Endothelial cell of umbilical vein (primary cell): ENCODE data around the gene TMEM14A. TPM values are rescaled to one million over a fixed set of nuclear protein-coding genes. Genes with fewer than 3 reads are reported as not detected.

Experiments used
- BruUV-seq: library from RNA; stranded (reverse); fragments of 400-500 nt; replicated peaks from 2 replicates; lab custom pipeline; 2021; lab: Mats Ljungman, UMichigan
- CTCF ChIA-PET: fragments of 300-600, 350-600 bp; sonication (Branson Sonifier 250); formaldehyde crosslinking; loops from one replicate; lab custom pipeline; 2021; ENCODE audit warnings: antibody characterized with exemption, inconsistent platforms; lab: Charles Lee
- POLR2A ChIA-PET: fragments of 300-600, 350-600 bp; sonication (Branson Sonifier 250); formaldehyde crosslinking; loops from one replicate; lab custom pipeline; 2021; ENCODE audit warnings: antibody characterized with exemption, inconsistent platforms; lab: Charles Lee
- DNase-seq: peaks from one replicate; pipeline ENCODE4 v3.0.0-alpha.2; 2011; ENCODE audit warnings: low read depth, low spot score
- FAIRE-seq: peaks from 2 replicates; lab custom pipeline; 2011; peaks lifted over from hg19 to GRCh38; lab: Jason Lieb, UNC
- H2AFZ ChIP-seq: 2 replicates; pipeline ENCODE4 v1.6.0; 2012; ENCODE audit warnings: low read depth, low read length, control low read depth, inconsistent platforms
- H3K27ac ChIP-seq: 2 replicates; pipeline ENCODE4 v1.5.1; 2011; ENCODE audit warnings: low read depth, mild to moderate bottlenecking, control low read depth, low read length, moderate library complexity; ENCODE audit not compliant: insufficient read depth
- H3K27me3 ChIP-seq, 2 experiments: 2 replicates each; pipeline versions ENCODE4 v1.6.0 to v1.6.1; 2011; ENCODE audit warnings: low read length in 2 of 2, mixed read lengths in 1 of 2; ENCODE audit not compliant: control insufficient read depth in 2 of 2, insufficient read depth in 2 of 2
- H3K36me3 ChIP-seq, 2 experiments: 2 replicates in 1 of 2; 3 replicates in 1 of 2; pipeline ENCODE4 v1.5.1; 2011; ENCODE audit warnings: low read length in 2 of 2, mild to moderate bottlenecking in 1 of 2, moderate library complexity in 1 of 2; ENCODE audit not compliant: control insufficient read depth in 2 of 2, insufficient read depth in 2 of 2; ENCODE audit errors: extremely low read depth in 1 of 2
- H3K4me1 ChIP-seq: 3 replicates; pipeline ENCODE4 v1.5.1; 2011; ENCODE audit warnings: mild to moderate bottlenecking, low read length; ENCODE audit not compliant: control insufficient read depth, insufficient read depth; ENCODE audit errors: extremely low read depth
- H3K4me2 ChIP-seq: 2 replicates; pipeline ENCODE4 v1.6.1; 2011; ENCODE audit warnings: low read length, control low read depth, mixed read lengths; ENCODE audit not compliant: insufficient read depth
- H3K4me3 ChIP-seq, 3 experiments: fragments of 200-600 bp in 1 of 3; sonication (generic), shearing (Covaris generic) in 1 of 3; replicated peaks in 1 of 3; 2 replicates each; pipeline ENCODE4 v1.5.1; 2011 to 2016; ENCODE audit warnings: control low read depth in 3 of 3, low read length in 3 of 3, mild to moderate bottlenecking in 2 of 3, inconsistent platforms in 1 of 3, low read depth in 1 of 3, moderate library complexity in 1 of 3; ENCODE audit not compliant: insufficient read depth in 1 of 3
- H3K79me2 ChIP-seq: 2 replicates; pipeline ENCODE4 v1.6.0; 2012; ENCODE audit warnings: low read length, inconsistent platforms; ENCODE audit not compliant: control insufficient read depth, insufficient read depth
- H3K9ac ChIP-seq: replicated peaks from 2 replicates; pipeline ENCODE3; 2011; ENCODE audit warnings: low read length, control low read depth; ENCODE audit not compliant: insufficient read depth; ENCODE audit errors: extremely low read depth
- H3K9me1 ChIP-seq: replicated peaks from 3 replicates; pipeline ENCODE4 v1.6.0; 2011; ENCODE audit warnings: mild to moderate bottlenecking, low read length; ENCODE audit not compliant: control insufficient read depth, insufficient read depth; ENCODE audit errors: extremely low read depth
- H3K9me3 ChIP-seq: replicated peaks from 2 replicates; pipeline ENCODE4 v1.5.1; 2012; ENCODE audit warnings: low read length, inconsistent platforms; ENCODE audit not compliant: control insufficient read depth, insufficient read depth
- H4K20me1 ChIP-seq: replicated peaks from 2 replicates; pipeline ENCODE3; 2011; ENCODE audit warnings: mild to moderate bottlenecking, low read length; ENCODE audit not compliant: control insufficient read depth, insufficient read depth; ENCODE audit errors: extremely low read depth
- EZH2 ChIP-seq: IDR thresholded peaks from 2 replicates; pipeline ENCODE4 v1.6.1; 2012; ENCODE audit warnings: borderline replicate concordance, low read depth, mild to moderate bottlenecking, moderate library complexity, low read length, inconsistent platforms; ENCODE audit not compliant: severe bottlenecking
- FOS ChIP-seq: IDR thresholded peaks from 2 replicates; pipeline ENCODE4 v1.6.1; 2011; ENCODE audit warnings: mild to moderate bottlenecking, low read length, moderate library complexity, borderline replicate concordance; ENCODE audit not compliant: insufficient read depth
- GATA2 ChIP-seq: IDR thresholded peaks from 2 replicates; pipeline ENCODE4 v1.7.0; 2011; ENCODE audit warnings: low read depth, mild to moderate bottlenecking, moderate library complexity, mixed read lengths, low read length; ENCODE audit not compliant: insufficient read length, insufficient read depth
- JUN ChIP-seq: IDR thresholded peaks from 2 replicates; pipeline ENCODE4 v1.6.1; 2011; ENCODE audit warnings: borderline replicate concordance, low read depth; ENCODE audit not compliant: insufficient read length, insufficient read depth
- MYC ChIP-seq: IDR thresholded peaks from one replicate; pipeline ENCODE4 v1.6.1; 2011; ENCODE audit warnings: mild to moderate bottlenecking, low read depth, low read length
- POLR2A ChIP-seq: IDR thresholded peaks from 2 replicates; pipeline ENCODE4 v1.6.1; 2012; ENCODE audit warnings: low read depth, mild to moderate bottlenecking, control low read depth, low read length
- POLR2AphosphoS5 ChIP-seq: IDR thresholded peaks from 2 replicates; pipeline ENCODE4 v1.6.1; 2012; ENCODE audit warnings: low read depth, mild to moderate bottlenecking, control low read depth, low read length, moderate library complexity; ENCODE audit not compliant: insufficient read depth
- dilution Hi-C: fragments of 300-500 bp; cut with MboI; formaldehyde crosslinking; loops from one replicate; pipeline ENCODE4 v1.15.0; 2019; ENCODE audit warnings: low sequenced_read_pairs; ENCODE audit not compliant: extremely low pct_ligation_motif_present
- intact Hi-C: fragments of 100-400 bp; cut with micrococcal nuclease; formaldehyde crosslinking; loops from one replicate; pipeline ENCODE4 v1.10.0; 2022
- polyA plus RNA-seq, 4 experiments: library from polyadenylated mRNA; depleted of rRNA in 3 of 4; stranded (reverse) in 3 of 4; unstranded in 1 of 4; fragments of >200 nt; gene quantifications; 2 replicates each; pipeline versions ENCODE4 v1.2.1 to v1.2.3, GENCODE V29; 2011 to 2012; ENCODE audit warnings: missing spikeins in 1 of 4
- total RNA-seq: library from RNA; stranded (reverse); gene quantifications from 2 replicates; pipeline ENCODE4 v1.2.3, GENCODE V29; 2021
- TF ChIP-seq, protein P1 (sequence below), 2 donors: IDR thresholded peaks; 1 replicate in 1 of 2; 2 replicates in 1 of 2; pipeline ENCODE4 v1.5.1; 2011; ENCODE audit warnings: low read length in 2 of 2, mild to moderate bottlenecking in 2 of 2, moderate library complexity in 2 of 2, control low read depth in 1 of 2, inconsistent platforms in 1 of 2, low read depth in 1 of 2; ENCODE audit not compliant: insufficient read depth in 1 of 2; ENCODE audit errors: extremely low read depth in 1 of 2
- TF ChIP-seq, protein P2 (sequence below): IDR thresholded peaks from 2 replicates; pipeline ENCODE4 v1.6.1; 2011; ENCODE audit not compliant: insufficient read depth, insufficient read length

TMEM14A gene
- total and polyA plus RNA-seq, 2 donors (not counting 3 experiments of a cell fraction or from before 2014, with no cell fraction given): 19.5 to 33.7 TPM

DNA sequence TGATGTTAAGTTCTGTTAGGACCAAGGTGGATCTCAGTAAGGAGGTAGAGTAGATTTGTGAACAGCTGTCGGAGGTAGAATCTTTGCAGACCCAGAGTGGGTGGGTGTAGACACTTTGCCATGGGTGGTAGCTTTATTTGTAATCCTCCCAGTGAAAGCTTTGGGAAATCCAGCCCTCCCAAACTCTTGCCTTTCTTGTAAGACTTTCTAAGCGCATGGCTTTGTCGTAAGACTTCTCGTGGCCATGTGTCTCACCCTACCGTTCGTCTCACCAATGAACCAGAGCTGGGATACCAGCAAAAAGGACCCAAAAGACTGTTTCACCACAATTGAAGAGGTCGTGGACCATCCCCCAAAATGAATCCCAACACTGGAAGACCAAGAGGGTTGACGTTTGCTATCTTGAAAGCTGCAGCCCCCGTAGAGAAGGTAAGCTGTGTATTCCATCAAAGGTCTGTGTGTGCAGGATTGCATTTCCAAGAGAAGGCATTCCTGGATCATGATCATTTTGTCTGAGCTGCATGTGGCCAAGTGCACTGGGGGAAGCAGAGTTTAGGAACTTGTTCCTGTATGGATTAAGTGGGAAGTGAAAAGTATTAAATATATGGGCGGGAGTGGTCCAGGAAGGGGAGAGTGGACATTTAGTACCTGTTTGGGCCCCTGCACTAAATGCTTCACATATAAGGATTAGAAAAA, 5.8 kb upstream of the TMEM14A start:
- Histone ChIP-seq H4K20me1 (no peaks in the 10 kb centered on the region), H3K27ac (no peak overlapping the region), H3K4me1 (peaks cover 15% of the 10 kb centered on the region), H3K79me2 (peaks cover 14% of the 10 kb centered on the region), H3K36me3 (no peaks in the 10 kb centered on the region), H2AFZ (peak overlapping the region; percentile 79), H3K4me2 (peak overlapping the region; percentile 99), H3K9ac (peak overlapping the region; percentile 75), H3K27me3 (no peaks in the 10 kb centered on the region), H3K9me3 (no peaks in the 10 kb centered on the region), H3K4me3 (peak overlapping the region; percentile 46 to 92 (median 54)), H3K9me1 (no peaks in the 10 kb centered on the region)
- DNase-seq: no peak
- dilution Hi-C loops (loop anchor here (10.0 to 25.0 kb wide), 2 partner anchors 278 to 400 kb away; no protein-coding TSS in a partner anchor), intact Hi-C loops (loop anchor here (1.0 to 5.0 kb wide), 2 partner anchors 332 to 381 kb away; partner anchors contain the start of genes GSTA4 and MCM3)
- BruUV-seq: no TSS peak
- no peak for FAIRE-seq
- POLR2A ChIA-PET: no interaction called here
- TF ChIP-seq MYC: no peak
- TF ChIP-seq GATA2: no peak
- TF ChIP-seq POLR2AphosphoS5: no peak
- no peak for TF ChIP-seq POLR2A
- TF ChIP-seq FOS: no peak
- TF ChIP-seq EZH2: no peak
- TF ChIP-seq, protein P1, sequence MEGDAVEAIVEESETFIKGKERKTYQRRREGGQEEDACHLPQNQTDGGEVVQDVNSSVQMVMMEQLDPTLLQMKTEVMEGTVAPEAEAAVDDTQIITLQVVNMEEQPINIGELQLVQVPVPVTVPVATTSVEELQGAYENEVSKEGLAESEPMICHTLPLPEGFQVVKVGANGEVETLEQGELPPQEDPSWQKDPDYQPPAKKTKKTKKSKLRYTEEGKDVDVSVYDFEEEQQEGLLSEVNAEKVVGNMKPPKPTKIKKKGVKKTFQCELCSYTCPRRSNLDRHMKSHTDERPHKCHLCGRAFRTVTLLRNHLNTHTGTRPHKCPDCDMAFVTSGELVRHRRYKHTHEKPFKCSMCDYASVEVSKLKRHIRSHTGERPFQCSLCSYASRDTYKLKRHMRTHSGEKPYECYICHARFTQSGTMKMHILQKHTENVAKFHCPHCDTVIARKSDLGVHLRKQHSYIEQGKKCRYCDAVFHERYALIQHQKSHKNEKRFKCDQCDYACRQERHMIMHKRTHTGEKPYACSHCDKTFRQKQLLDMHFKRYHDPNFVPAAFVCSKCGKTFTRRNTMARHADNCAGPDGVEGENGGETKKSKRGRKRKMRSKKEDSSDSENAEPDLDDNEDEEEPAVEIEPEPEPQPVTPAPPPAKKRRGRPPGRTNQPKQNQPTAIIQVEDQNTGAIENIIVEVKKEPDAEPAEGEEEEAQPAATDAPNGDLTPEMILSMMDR (IDR thresholded peaks at IDR 0.05; ENCODE audit: extremely low read depth in 1 of 2, insufficient read depth in 1 of 2, low read depth in 1 of 2, low read length in 2 of 2): no peak
- no peak for TF ChIP-seq JUN
- TF ChIP-seq, protein P2, sequence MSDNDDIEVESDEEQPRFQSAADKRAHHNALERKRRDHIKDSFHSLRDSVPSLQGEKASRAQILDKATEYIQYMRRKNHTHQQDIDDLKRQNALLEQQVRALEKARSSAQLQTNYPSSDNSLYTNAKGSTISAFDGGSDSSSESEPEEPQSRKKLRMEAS: no peak
- CTCF ChIA-PET: interaction anchor here (0.6 to 1.4 kb wide), 6 partner anchors 10 to 380 kb away, joined by 3 to 8 read pairs (median 3); partner anchors contain the start of gene MCM3
